ENCODE data around the gene HSD17B8.

The HSD17B8 gene

GRCh38 chr6:33207552-33208090 is 3.2 kb downstream of the HSD17B8 start:
- no peak for DNase-seq (ENCODE audit: low read depth)
- TF ChIP-seq CTCF (IDR thresholded peaks at IDR 0.05; ENCODE audit: insufficient read depth, low read depth, low read length, missing control alignments), result no peak
- H3K4me3 ChIP-seq (ENCODE audit: low read depth, low read length), result peak overlapping the region; percentile 93

GRCh38 chr6:33208091-33208967 is 3.9 kb downstream of the HSD17B8 start, which contains the start of gene RING1:
RING1 (plus strand) TSS chr6:33208500; CDS start chr6:33208823, 323 bp downstream.
- H3K4me3 ChIP-seq (ENCODE audit: low read depth, low read length), result peak within 1 kb of the TSS; percentile 93
- no peak for TF ChIP-seq CTCF (IDR thresholded peaks at IDR 0.05; ENCODE audit: insufficient read depth, low read depth, low read length, missing control alignments)
- peak; percentile 86 for DNase-seq (ENCODE audit: low read depth)

GRCh38 chr6:33209856-33210255 is 5.4 kb downstream of the HSD17B8 start:
- no peak for TF ChIP-seq CTCF (IDR thresholded peaks at IDR 0.05; ENCODE audit: insufficient read depth, low read depth, low read length, missing control alignments)
- no peak for DNase-seq (ENCODE audit: low read depth)

GRCh38 chr6:33211136-33211535 is 6.7 kb downstream of the HSD17B8 start:
- no peak overlapping the region for H3K4me3 ChIP-seq (ENCODE audit: low read depth, low read length)
- no peak for TF ChIP-seq CTCF (IDR thresholded peaks at IDR 0.05; ENCODE audit: insufficient read depth, low read depth, low read length, missing control alignments)
- no peak for DNase-seq (ENCODE audit: low read depth)

More at GRCh38 chr6:33209856-33210255, 5.4 kb downstream of the HSD17B8 start:
- H3K4me3 ChIP-seq (ENCODE audit: low read depth, low read length), result no peak overlapping the region

- TF ChIP-seq CTCF (IDR thresholded peaks at IDR 0.05; ENCODE audit: insufficient read depth, low read depth, low read length, missing control alignments), result no peak
- DNase-seq (ENCODE audit: low read depth), result no peak
- no peak overlapping the region for H3K4me3 ChIP-seq (ENCODE audit: low read depth, low read length)
Measured at GRCh38 chr6:33211666-33212422, 7.4 kb downstream of the HSD17B8 start.

GRCh38 chr6:33212857-33213165 is 8.4 kb downstream of the HSD17B8 start:
- no peak for DNase-seq (ENCODE audit: low read depth)
- no peak overlapping the region for H3K4me3 ChIP-seq (ENCODE audit: low read depth, low read length)

More at GRCh38 chr6:33212857-33213165, 8.4 kb downstream of the HSD17B8 start:
- TF ChIP-seq CTCF (IDR thresholded peaks at IDR 0.05; ENCODE audit: insufficient read depth, low read depth, low read length, missing control alignments), result no peak

All from GM12865 (cell line).